H9 (cell line): ENCODE results near the gene EPHB3. TPM values are rescaled to one million over a fixed set of nuclear protein-coding genes. Genes with fewer than 3 reads are reported as not detected.

ENCODE experiments used
- DNase-seq: peaks from one replicate; pipeline ENCODE4 v3.0.0-alpha.2; 2017
- H2AFZ ChIP-seq: one replicate; pipeline ENCODE4 v1.6.1; 2013; ENCODE audit warnings: mild to moderate bottlenecking, low read length, control low read depth, moderate library complexity
- H2AK5ac ChIP-seq: 2 replicates; pipeline ENCODE4 v1.6.1; 2013; ENCODE audit warnings: low read length, control low read depth, mixed read lengths; ENCODE audit not compliant: insufficient read length
- H2BK120ac ChIP-seq: one replicate; pipeline ENCODE4 v1.6.1; 2013; ENCODE audit warnings: low read depth, mild to moderate bottlenecking, low read length, control low read depth, inconsistent platforms; ENCODE audit not compliant: poor library complexity, severe bottlenecking
- H2BK12ac ChIP-seq: 2 replicates; pipeline ENCODE4 v1.6.1; 2013; ENCODE audit warnings: low read length, control low read depth, mixed read lengths, low read depth; ENCODE audit not compliant: insufficient read length
- H2BK15ac ChIP-seq: 2 replicates; pipeline ENCODE4 v1.6.1; 2013; ENCODE audit warnings: low read depth, low read length, control low read depth
- H2BK20ac ChIP-seq: one replicate; pipeline ENCODE4 v1.6.1; 2013; ENCODE audit warnings: low read depth, mild to moderate bottlenecking, low read length, control low read depth, inconsistent platforms; ENCODE audit not compliant: poor library complexity, severe bottlenecking
- H2BK5ac ChIP-seq: 2 replicates; pipeline ENCODE4 v1.6.1; 2013; ENCODE audit warnings: low read length, control low read depth, mixed read lengths; ENCODE audit not compliant: insufficient read length
- H3K14ac ChIP-seq: 2 replicates; pipeline ENCODE4 v1.6.1; 2013; ENCODE audit warnings: low read length, control low read depth; ENCODE audit not compliant: insufficient read depth
- H3K18ac ChIP-seq: 2 replicates; pipeline ENCODE4 v1.6.1; 2013; ENCODE audit warnings: low read depth, mild to moderate bottlenecking, mixed read lengths, low read length, control low read depth; ENCODE audit not compliant: insufficient read length
- H3K23ac ChIP-seq: 2 replicates; pipeline ENCODE4 v1.6.1; 2013; ENCODE audit warnings: low read length, control low read depth, mixed read lengths, low read depth; ENCODE audit not compliant: insufficient read length
- H3K23me2 ChIP-seq: 2 replicates; pipeline ENCODE4 v1.6.1; 2013; ENCODE audit warnings: low read depth, mild to moderate bottlenecking, mixed read lengths, low read length, control low read depth; ENCODE audit not compliant: insufficient read length, poor library complexity, severe bottlenecking
- H3K27ac ChIP-seq: 2 replicates; pipeline ENCODE4 v1.5.1; 2013; ENCODE audit warnings: low read length, control low read depth, mixed read lengths, low read depth; ENCODE audit not compliant: insufficient read length
- H3K27me3 ChIP-seq: 2 replicates; pipeline ENCODE4 v1.6.1; 2013; ENCODE audit warnings: low read length, control low read depth, inconsistent platforms; ENCODE audit not compliant: insufficient read depth
- H3K4ac ChIP-seq: 2 replicates; pipeline ENCODE4 v1.6.1; 2013; ENCODE audit warnings: low read depth, mild to moderate bottlenecking, control low read depth, inconsistent platforms, low read length, moderate library complexity
- H3K4me1 ChIP-seq: 2 replicates; pipeline ENCODE4 v1.6.1; 2013; ENCODE audit warnings: low read length, control low read depth, inconsistent platforms; ENCODE audit not compliant: insufficient read depth
- H3K4me2 ChIP-seq: 2 replicates; pipeline ENCODE4 v1.6.1; 2013; ENCODE audit warnings: low read length, control low read depth, mixed read lengths; ENCODE audit not compliant: insufficient read length, insufficient read depth
- H3K56ac ChIP-seq: 2 replicates; pipeline ENCODE4 v1.6.1; 2013; ENCODE audit warnings: low read depth, mild to moderate bottlenecking, mixed read lengths, low read length, control low read depth; ENCODE audit not compliant: insufficient read length
- H3K79me1 ChIP-seq: 2 replicates; pipeline ENCODE4 v1.6.1; 2013; ENCODE audit warnings: low read depth, mild to moderate bottlenecking, moderate library complexity, low read length, control low read depth, inconsistent platforms; ENCODE audit not compliant: insufficient read depth, poor library complexity, severe bottlenecking
- H3K79me2 ChIP-seq: 2 replicates; pipeline ENCODE4 v1.6.1; 2013; ENCODE audit warnings: low read length, control low read depth, inconsistent platforms; ENCODE audit not compliant: insufficient read depth
- H3K9ac ChIP-seq: 2 replicates; pipeline ENCODE4 v1.6.1; 2013; ENCODE audit warnings: low read length, control low read depth, mixed read lengths; ENCODE audit not compliant: insufficient read length; ENCODE audit errors: extremely low read depth
- H3K9me3 ChIP-seq: one replicate; pipeline ENCODE4 v1.6.1; 2013; ENCODE audit warnings: low read depth, low read length, inconsistent platforms; ENCODE audit not compliant: control insufficient read depth
- H3T11ph ChIP-seq: one replicate; pipeline ENCODE4 v1.6.1; 2013; ENCODE audit warnings: mild to moderate bottlenecking, low read length, control low read depth, inconsistent platforms
- H4K20me1 ChIP-seq: one replicate; pipeline ENCODE4 v1.6.1; 2013; ENCODE audit not compliant: control insufficient read depth, insufficient read length, insufficient read depth
- H4K5ac ChIP-seq: 2 replicates; pipeline ENCODE4 v1.6.1; 2013; ENCODE audit warnings: low read depth, mild to moderate bottlenecking, mixed read lengths, low read length, control low read depth; ENCODE audit not compliant: insufficient read length
- H4K8ac ChIP-seq: replicated peaks from 2 replicates; pipeline ENCODE4 v1.6.1; 2013; ENCODE audit warnings: low read length, control low read depth, mixed read lengths, low read depth; ENCODE audit not compliant: insufficient read length
- H4K91ac ChIP-seq: 2 replicates; pipeline ENCODE4 v1.6.1; 2013; ENCODE audit warnings: low read depth, mild to moderate bottlenecking, moderate library complexity, mixed read lengths, low read length, control low read depth; ENCODE audit not compliant: insufficient read length
- H3K27ac Mint-ChIP-seq, 3 experiments: 2 replicates in 2 of 3; 3 replicates in 1 of 3; pipeline ENCODE4 v1.8.0; 2020 to 2021; ENCODE audit warnings: mixed read lengths in 3 of 3, mild to moderate bottlenecking in 1 of 3, moderate library complexity in 1 of 3
- H3K27me3 Mint-ChIP-seq: 2 replicates; pipeline ENCODE4 v1.8.0; 2021; ENCODE audit warnings: low read depth, mild to moderate bottlenecking, moderate library complexity, mixed read lengths
- H3K36me3 Mint-ChIP-seq, 3 experiments: 2 replicates in 2 of 3; 3 replicates in 1 of 3; pipeline ENCODE4 v1.8.0; 2020 to 2021; ENCODE audit warnings: low read depth in 3 of 3, mixed read lengths in 3 of 3; ENCODE audit not compliant: insufficient read depth in 1 of 3
- H3K4me1 Mint-ChIP-seq, 2 experiments: 2 replicates each; pipeline ENCODE4 v1.8.0; 2020; ENCODE audit warnings: mixed read lengths in 2 of 2
- H3K4me3 Mint-ChIP-seq, 2 experiments: 2 replicates in 1 of 2; 3 replicates in 1 of 2; pipeline ENCODE4 v1.8.0; 2020 to 2021; ENCODE audit warnings: mild to moderate bottlenecking in 2 of 2, mixed read lengths in 2 of 2, moderate library complexity in 1 of 2
- H3K9me3 Mint-ChIP-seq, 2 experiments: 2 replicates in 1 of 2; 3 replicates in 1 of 2; pipeline ENCODE4 v1.8.0; 2020; ENCODE audit warnings: mild to moderate bottlenecking in 2 of 2, mixed read lengths in 2 of 2, moderate library complexity in 1 of 2
- WGBS: extraction: QIAGEN DNeasy Blood & Tissue Kit; methylation state at CpG from one replicate; pipeline ENCODE4 v1.1.7; 2013; ENCODE audit warnings: missing lambda C conversion rate, low lambda C conversion rate, mixed read lengths; ENCODE audit not compliant: insufficient read length; ENCODE audit errors: extremely low coverage; 5-methylcytosine and 5-hydroxymethylcytosine counted together
- total RNA-seq: library from RNA; stranded (reverse); gene quantifications from 2 replicates; pipeline ENCODE4 v1.2.1, GENCODE V29; 2021
- TF ChIP-seq, protein P1 (sequence below): fragments of 200-600 bp; sonication (generic); conservative IDR thresholded peaks from 3 replicates; pipeline ENCODE4 v1.8.0; 2021; ENCODE audit warnings: antibody characterized with exemption, mild to moderate bottlenecking

Gene EPHB3
- total RNA-seq, 1 experiment from 2014 or later, result 1.0 TPM

DNA sequence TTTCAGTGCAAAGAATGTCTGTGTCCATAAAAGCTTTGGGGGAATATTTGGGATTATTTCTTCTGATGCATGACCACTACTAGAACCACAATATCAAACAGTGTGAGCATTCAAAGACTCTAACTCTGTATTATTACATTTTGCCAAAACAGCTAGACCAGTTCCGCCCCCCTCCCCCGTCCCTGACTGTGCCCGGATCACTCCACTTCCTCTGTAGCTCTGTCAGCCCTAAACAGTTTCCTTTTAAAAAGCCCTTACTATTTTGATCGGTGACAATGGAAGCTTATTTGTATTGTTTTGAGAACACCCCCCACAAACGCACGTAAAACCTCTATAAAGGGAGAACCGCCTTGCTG is 36.6 kb upstream of the EPHB3 start:
- H3K23ac ChIP-seq, result no peak overlapping the region
- no peaks in the 10 kb centered on the region for H3K79me1 ChIP-seq
- peak overlapping the region; percentile 76 for H3K4me2 ChIP-seq
- H3K4me1 ChIP-seq, result peaks cover 3% of the 10 kb centered on the region; the same call in 1 of the 2 replicates
- H3K23me2 ChIP-seq, result peaks cover 8% of the 10 kb centered on the region
- H4K20me1 ChIP-seq, result no peaks in the 10 kb centered on the region
- TF ChIP-seq, protein P1, sequence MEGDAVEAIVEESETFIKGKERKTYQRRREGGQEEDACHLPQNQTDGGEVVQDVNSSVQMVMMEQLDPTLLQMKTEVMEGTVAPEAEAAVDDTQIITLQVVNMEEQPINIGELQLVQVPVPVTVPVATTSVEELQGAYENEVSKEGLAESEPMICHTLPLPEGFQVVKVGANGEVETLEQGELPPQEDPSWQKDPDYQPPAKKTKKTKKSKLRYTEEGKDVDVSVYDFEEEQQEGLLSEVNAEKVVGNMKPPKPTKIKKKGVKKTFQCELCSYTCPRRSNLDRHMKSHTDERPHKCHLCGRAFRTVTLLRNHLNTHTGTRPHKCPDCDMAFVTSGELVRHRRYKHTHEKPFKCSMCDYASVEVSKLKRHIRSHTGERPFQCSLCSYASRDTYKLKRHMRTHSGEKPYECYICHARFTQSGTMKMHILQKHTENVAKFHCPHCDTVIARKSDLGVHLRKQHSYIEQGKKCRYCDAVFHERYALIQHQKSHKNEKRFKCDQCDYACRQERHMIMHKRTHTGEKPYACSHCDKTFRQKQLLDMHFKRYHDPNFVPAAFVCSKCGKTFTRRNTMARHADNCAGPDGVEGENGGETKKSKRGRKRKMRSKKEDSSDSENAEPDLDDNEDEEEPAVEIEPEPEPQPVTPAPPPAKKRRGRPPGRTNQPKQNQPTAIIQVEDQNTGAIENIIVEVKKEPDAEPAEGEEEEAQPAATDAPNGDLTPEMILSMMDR, result no peak
- H3T11ph ChIP-seq, result no peak overlapping the region
- Mint-ChIP-seq H3K27ac (peak overlapping the region; percentile 72 to 90 (median 77); a peak in 5 of 7 replicates), H3K36me3 (no peaks in the 10 kb centered on the region), H3K27me3 (peaks cover 2% of the 10 kb centered on the region; the same call in 1 of the 2 replicates), H3K4me3 (peak overlapping the region; percentile 74 to 90), H3K9me3 (no peaks in the 10 kb centered on the region), H3K4me1 (peaks cover 21% of the 10 kb centered on the region in 2 experiments)
- no peak overlapping the region for H4K5ac ChIP-seq
- no peak overlapping the region for H4K8ac ChIP-seq
- H2AK5ac ChIP-seq, result no peak overlapping the region
- no peaks in the 10 kb centered on the region for H3K9me3 ChIP-seq
- H3K56ac ChIP-seq, result no peak overlapping the region
- no CpG with 5 or more reads among the region's 7 CpGs for WGBS
- no peak overlapping the region for H2BK15ac ChIP-seq
- no peak overlapping the region for H2BK5ac ChIP-seq
- DNase-seq, result no peak
- H3K18ac ChIP-seq, result no peak overlapping the region
- no peak overlapping the region for H2BK120ac ChIP-seq
- H3K79me2 ChIP-seq, result no peaks in the 10 kb centered on the region
- H2AFZ ChIP-seq, result no peak overlapping the region
- H3K4ac ChIP-seq, result no peak overlapping the region
- no peak overlapping the region for H2BK20ac ChIP-seq
- H3K27ac ChIP-seq, result no peak overlapping the region
- no peaks in the 10 kb centered on the region for H3K27me3 ChIP-seq
- H3K9ac ChIP-seq, result peak overlapping the region; percentile 3
- no peak overlapping the region for H2BK12ac ChIP-seq
- H3K14ac ChIP-seq, result peak overlapping the region; percentile 96; the same call in 1 of the 2 replicates
- H4K91ac ChIP-seq, result no peak overlapping the region
